Breast epithelium (tissue), 4 donors: ENCODE results near the gene MB21D2. TPM values are rescaled to one million over a fixed set of nuclear protein-coding genes. Genes with fewer than 3 reads are reported as not detected.

Experiments
- DNase-seq, 2 donors: peaks; one replicate each; pipeline ENCODE4 v3.0.0-alpha.2; 2019; ENCODE audit warnings: low spot score in 2 of 2
- H3K27ac ChIP-seq, 2 donors: fragments of 200-600 bp; sonication (generic) in 1 of 2; one replicate each; pipeline ENCODE4 v1.5.1; 2016 to 2019; ENCODE audit warnings: mild to moderate bottlenecking in 1 of 2
- H3K27me3 ChIP-seq, 2 donors: fragments of 200-600 bp; sonication (generic) in 1 of 2; one replicate each; pipeline versions ENCODE4 v1.5.1 to v1.6.0; 2017 to 2019; ENCODE audit warnings: control low read depth in 1 of 2, mild to moderate bottlenecking in 1 of 2
- H3K36me3 ChIP-seq: fragments of 200-600 bp; one replicate; pipeline ENCODE4 v1.5.1; 2019
- H3K4me1 ChIP-seq, 2 donors: fragments of 200-600 bp; sonication (generic); one replicate each; pipeline ENCODE4 v1.5.1; 2016 to 2019; ENCODE audit warnings: control low read depth in 1 of 2
- H3K4me3 ChIP-seq, 3 donors: fragments of 200-600 bp; sonication (generic); 1 replicate in 2 of 3; 2 replicates in 1 of 3; pipeline ENCODE4 v1.5.1; 2016 to 2019; ENCODE audit warnings: mild to moderate bottlenecking in 3 of 3, moderate library complexity in 2 of 3
- H3K9me3 ChIP-seq, 2 donors: fragments of 200-600 bp; sonication (generic) in 1 of 2; one replicate each; pipeline ENCODE4 v1.5.1; 2016 to 2019; ENCODE audit warnings: control low read depth in 1 of 2
- CTCF ChIP-seq, 3 donors: fragments of 450-650 bp; IDR thresholded peaks; one replicate each; pipeline ENCODE4 v1.5.1; 2016 to 2017; ENCODE audit warnings: antibody characterized with exemption in 3 of 3, mild to moderate bottlenecking in 3 of 3, moderate library complexity in 3 of 3
- POLR2A ChIP-seq: fragments of 450-650 bp; IDR thresholded peaks from one replicate; pipeline ENCODE4 v1.6.1; 2016; ENCODE audit warnings: antibody characterized with exemption, mild to moderate bottlenecking, moderate library complexity
- POLR2AphosphoS5 ChIP-seq, 3 donors: sonication (generic); formaldehyde crosslinking; IDR thresholded peaks; one replicate each; pipeline ENCODE4 v1.6.1; 2017; ENCODE audit warnings: antibody characterized with exemption in 3 of 3
- intact Hi-C: fragments of 100-400 bp; cut with DNase I; formaldehyde crosslinking; loops from one replicate; pipeline ENCODE4 v1.15.1; 2023; ENCODE audit warnings: low total_unique reads
- total RNA-seq, 3 donors: library from RNA; depleted of rRNA; stranded (reverse); fragments of >200 nt; gene quantifications; one replicate each; pipeline ENCODE4 v1.1.0, GENCODE V29; 2016

Gene MB21D2
- total RNA-seq, 3 donors from 2014 or later: 4.0 to 11.9 (median 6.2) TPM

GRCh38 chr3:192847941-192848340 is 69.7 kb downstream of the MB21D2 start:
- Histone ChIP-seq H3K27ac (no peak overlapping the region), H3K36me3 (no peaks in the 10 kb centered on the region), H3K9me3 (no peaks in the 10 kb centered on the region), H3K27me3 (no peaks in the 10 kb centered on the region), H3K4me3 (no peak overlapping the region), H3K4me1 (peaks cover 0 to 3% of the 10 kb centered on the region in 2 donors)
- TF ChIP-seq POLR2A (no peak), CTCF (IDR thresholded peaks at IDR 0.05) (no peak), POLR2AphosphoS5 (IDR thresholded peaks at IDR 0.05) (no peak)
- DNase-seq: no peak
- intact Hi-C loops: no loop called here

GRCh38 chr3:192845526-192845855 is 72.2 kb downstream of the MB21D2 start:
- no peak for TF ChIP-seq POLR2AphosphoS5 (IDR thresholded peaks at IDR 0.05)
- TF ChIP-seq POLR2A: no peak
- no peak for TF ChIP-seq CTCF (IDR thresholded peaks at IDR 0.05)
- intact Hi-C loops: no loop called here
- Histone ChIP-seq H3K4me1 (no peaks in the 10 kb centered on the region), H3K27me3 (no peaks in the 10 kb centered on the region), H3K27ac (no peak overlapping the region), H3K9me3 (no peaks in the 10 kb centered on the region), H3K36me3 (no peaks in the 10 kb centered on the region), H3K4me3 (no peak overlapping the region)
- no peak for DNase-seq

GRCh38 chr3:192844836-192845525 is 72.7 kb downstream of the MB21D2 start:
- Histone ChIP-seq H3K36me3 (no peaks in the 10 kb centered on the region), H3K27me3 (no peaks in the 10 kb centered on the region), H3K4me3 (no peak overlapping the region), H3K4me1 (no peaks in the 10 kb centered on the region), H3K27ac (no peak overlapping the region), H3K9me3 (no peaks in the 10 kb centered on the region)
- no peak for TF ChIP-seq POLR2AphosphoS5 (IDR thresholded peaks at IDR 0.05)
- no peak for TF ChIP-seq CTCF (IDR thresholded peaks at IDR 0.05)
- TF ChIP-seq POLR2A: no peak
- DNase-seq: no peak
- intact Hi-C loops: loop anchor here (5.0 kb wide), 1 partner anchor 1352 kb away; no protein-coding TSS in a partner anchor

GRCh38 chr3:192844486-192844765 is 73.2 kb downstream of the MB21D2 start:
- no peaks in the 10 kb centered on the region for H3K9me3 ChIP-seq
- H3K27me3 ChIP-seq: no peaks in the 10 kb centered on the region
- no peaks in the 10 kb centered on the region for H3K4me1 ChIP-seq
- intact Hi-C loops: loop anchor here (5.0 kb wide), 1 partner anchor 1353 kb away; no protein-coding TSS in a partner anchor
- no peaks in the 10 kb centered on the region for H3K36me3 ChIP-seq
- no peak overlapping the region for H3K27ac ChIP-seq
- no peak for TF ChIP-seq POLR2A
- TF ChIP-seq POLR2AphosphoS5 (IDR thresholded peaks at IDR 0.05): no peak
- no peak overlapping the region for H3K4me3 ChIP-seq
- no peak for DNase-seq

GRCh38 chr3:192843723-192844485 is 73.8 kb downstream of the MB21D2 start:
- no peak for DNase-seq
- H3K36me3 ChIP-seq: no peaks in the 10 kb centered on the region
- intact Hi-C loops: loop anchor here (5.0 kb wide), 1 partner anchor 1353 kb away; no protein-coding TSS in a partner anchor
- H3K4me1 ChIP-seq: no peaks in the 10 kb centered on the region
- H3K4me3 ChIP-seq: no peak overlapping the region
- H3K27me3 ChIP-seq: no peaks in the 10 kb centered on the region
- TF ChIP-seq POLR2A (no peak), CTCF (IDR thresholded peaks at IDR 0.05) (no peak), POLR2AphosphoS5 (IDR thresholded peaks at IDR 0.05) (no peak)
- H3K27ac ChIP-seq: no peak overlapping the region
- no peaks in the 10 kb centered on the region for H3K9me3 ChIP-seq
